Hematopoietic multipotent progenitor cell treated with erythropoietin and hydrocortisone succinate and interleukin-3 and kit ligand, for 4 days (in vitro differentiated cells): Measurements from ENCODE around the gene MBOAT2.

ENCODE experiments used
- DNase-seq: peaks from one replicate; pipeline ENCODE4 v3.0.0-alpha.2; 2015

Gene MBOAT2

GRCh38 chr2:9017411-9017810, 13.9 kb upstream of the MBOAT2 start:
- DNase-seq = peak; percentile 86

DNA sequence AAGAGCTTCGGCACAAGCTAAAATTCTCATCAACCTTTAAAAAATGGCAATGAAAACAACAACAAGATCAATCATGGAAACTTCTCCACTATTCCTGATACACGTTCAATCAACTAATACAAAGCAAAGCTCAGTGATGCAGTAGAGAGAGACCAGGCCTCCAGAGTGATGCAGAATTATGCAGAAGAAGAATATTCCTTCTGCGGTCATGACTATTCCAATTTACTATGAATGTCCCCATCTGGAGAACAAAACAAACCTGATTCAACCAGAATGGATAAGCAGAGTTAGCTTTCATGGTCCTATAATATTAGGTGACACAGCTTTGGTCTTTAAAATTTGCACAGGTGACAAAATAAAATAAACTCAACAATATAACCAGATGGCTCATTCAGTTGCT, 12.5 kb upstream of the MBOAT2 start:
- DNase-seq = no peak

DNA sequence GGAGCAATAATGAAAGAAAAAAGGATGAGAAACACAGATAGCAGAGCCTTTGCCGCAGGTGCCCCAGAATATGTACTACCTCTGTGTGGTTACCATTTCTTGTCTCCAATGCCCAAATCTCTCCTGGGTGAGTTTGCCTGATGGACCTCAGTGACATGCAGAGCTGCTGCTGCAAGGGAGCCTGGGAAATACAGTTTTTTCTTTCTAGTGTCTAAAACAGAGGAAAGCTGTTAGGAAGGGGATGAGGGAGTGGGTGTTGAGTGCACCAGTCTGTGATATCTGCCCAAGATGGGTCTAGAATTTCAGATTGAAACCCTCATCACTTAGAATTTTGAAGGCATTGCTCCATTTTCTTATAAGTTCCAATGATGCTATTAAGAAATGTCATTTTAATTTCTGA, 9.9 kb upstream of the MBOAT2 start:
- DNase-seq = no peak

GRCh38 chr2:9010866-9011265, 7.4 kb upstream of the MBOAT2 start:
- no peak for DNase-seq

GRCh38 chr2:9008951-9009664, 5.6 kb upstream of the MBOAT2 start:
- DNase-seq = no peak

- no peak for DNase-seq
Measured at GRCh38 chr2:9006368-9006767, 2.9 kb upstream of the MBOAT2 start.

DNA sequence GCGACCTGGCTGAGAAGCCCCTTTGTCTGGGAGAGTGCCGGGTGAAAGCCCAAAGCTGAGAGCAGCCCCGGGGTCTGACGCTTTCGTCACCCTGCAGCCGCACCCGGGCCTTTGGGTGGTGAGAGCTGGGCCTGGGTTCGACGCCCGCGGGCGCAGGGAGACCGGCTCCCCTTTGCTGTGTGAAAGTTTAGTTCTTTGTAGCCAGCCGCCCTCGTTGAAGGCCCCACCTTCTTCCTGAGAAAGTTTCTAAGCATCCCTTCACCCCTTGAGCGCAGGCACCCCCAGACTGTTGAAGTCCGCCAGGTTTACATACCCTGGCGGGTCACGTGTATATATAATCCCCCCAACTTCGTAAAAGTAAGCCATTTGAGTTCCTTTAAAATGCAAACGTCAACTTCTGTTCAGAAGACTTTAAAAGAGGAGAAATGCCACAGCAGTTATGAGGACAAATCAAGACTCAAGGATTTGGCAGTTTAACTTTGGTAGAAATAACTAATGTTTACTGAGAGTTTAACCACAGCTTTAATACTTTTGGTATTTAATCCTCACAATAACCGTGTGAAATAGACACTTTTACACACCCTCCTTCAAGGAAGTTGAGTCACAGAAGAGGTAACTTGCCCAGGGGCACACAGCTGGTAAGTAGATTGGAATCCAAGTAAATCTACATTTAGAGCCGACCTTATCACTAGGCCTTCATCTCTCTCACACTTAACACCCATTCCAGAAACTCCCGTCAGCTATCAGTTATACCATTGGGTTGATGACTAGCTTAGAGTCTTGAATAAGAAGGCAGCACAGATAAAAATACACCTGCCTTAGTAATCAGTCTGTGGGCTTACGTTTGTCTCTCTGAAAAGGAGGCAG, 1.1 kb upstream of the MBOAT2 start:
- DNase-seq = no peak

DNA sequence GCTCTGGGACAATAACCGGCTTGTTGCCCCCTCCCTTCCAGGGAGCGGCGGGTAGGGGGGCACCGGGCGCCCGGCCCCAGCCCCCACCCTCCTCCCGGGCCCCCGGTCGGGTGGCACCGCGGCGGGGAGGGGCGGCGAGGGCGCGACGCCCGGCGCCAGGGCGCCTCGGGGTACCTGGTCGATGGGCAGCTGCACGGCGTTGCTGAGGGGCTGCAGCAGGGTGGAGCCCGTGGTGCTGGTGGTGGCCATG, 193 bp downstream of the MBOAT2 start:
- no peak for DNase-seq

GRCh38 chr2:9002637-9003365, 683 bp downstream of the MBOAT2 start:
- DNase-seq = peak; percentile 54

- DNase-seq = no peak
Measured at GRCh38 chr2:9002313-9002636, 1.2 kb downstream of the MBOAT2 start.

- DNase-seq = no peak
Measured at GRCh38 chr2:9001778-9002177, 1.7 kb downstream of the MBOAT2 start.

DNA sequence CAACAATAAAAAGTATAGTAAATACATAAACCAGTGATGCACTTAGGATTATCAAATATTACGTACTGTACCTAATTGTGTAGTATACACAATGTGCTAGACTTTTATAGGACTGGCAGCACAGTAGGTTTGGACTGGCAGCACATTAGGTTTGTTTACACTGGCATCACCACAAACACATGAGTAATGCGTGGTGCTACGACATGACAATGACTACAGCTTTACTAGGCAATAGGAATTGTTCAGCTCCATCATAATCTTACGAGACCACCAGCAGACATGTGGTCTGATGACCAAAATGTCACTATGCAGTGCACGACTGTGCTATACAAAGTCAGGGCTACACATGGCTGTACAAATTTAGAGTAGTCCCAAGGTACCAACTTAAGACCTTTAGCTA, 2.3 kb downstream of the MBOAT2 start:
- no peak for DNase-seq

DNA sequence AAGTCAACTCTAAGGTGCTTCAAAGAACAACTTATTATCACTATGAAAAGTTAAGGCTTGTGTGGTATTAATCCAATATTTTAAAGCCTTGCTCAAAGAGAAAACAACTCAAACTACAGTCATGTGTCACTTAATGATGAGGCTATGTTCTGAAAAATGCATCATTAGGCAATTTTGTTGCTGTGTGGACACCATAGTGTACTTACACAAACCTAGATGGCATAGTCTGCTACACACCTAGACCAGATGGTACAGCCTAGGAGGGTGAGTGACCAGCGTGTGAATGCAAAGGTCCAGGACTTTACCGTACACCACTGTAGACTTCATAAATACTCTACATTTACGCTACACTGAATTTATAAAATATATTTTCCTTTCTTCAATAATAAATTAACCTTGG, 3.0 kb downstream of the MBOAT2 start:
- no peak for DNase-seq

- DNase-seq = no peak
Measured at GRCh38 chr2:8999797-9000196, 3.7 kb downstream of the MBOAT2 start.

- no peak for DNase-seq
Measured at GRCh38 chr2:8999102-8999446, 4.4 kb downstream of the MBOAT2 start.

DNA sequence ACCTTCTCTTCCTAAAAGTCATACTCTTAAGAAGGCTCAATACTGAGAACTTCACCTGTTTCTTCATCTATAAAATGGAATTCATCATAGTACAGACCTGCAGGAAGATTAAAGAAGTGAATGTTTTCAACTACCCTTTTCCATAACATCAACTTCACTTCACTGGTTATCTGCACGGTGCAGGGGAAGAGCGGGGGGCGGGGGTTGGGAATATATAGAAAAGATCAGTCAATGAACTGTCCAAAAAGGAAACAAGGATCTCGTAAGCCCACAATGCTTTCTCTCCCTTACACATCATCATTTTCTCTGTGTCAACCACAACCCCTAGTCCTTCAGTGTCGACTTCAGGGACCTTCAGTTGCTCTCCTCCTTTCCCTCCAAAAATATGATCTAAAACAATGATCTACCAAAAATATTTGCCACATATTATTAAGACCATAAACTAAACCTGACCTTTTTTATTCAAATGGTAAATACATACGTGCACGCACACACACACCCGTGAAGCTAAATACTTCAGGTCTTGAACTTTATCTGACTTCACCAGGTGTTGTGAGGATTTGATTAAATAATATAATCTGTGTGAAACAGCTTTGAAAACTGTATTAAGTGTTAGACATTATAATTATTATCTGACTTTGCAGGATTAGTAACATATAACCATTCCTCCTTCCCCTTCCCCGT, 4.9 kb downstream of the MBOAT2 start:
- DNase-seq = peak; percentile 59

DNA sequence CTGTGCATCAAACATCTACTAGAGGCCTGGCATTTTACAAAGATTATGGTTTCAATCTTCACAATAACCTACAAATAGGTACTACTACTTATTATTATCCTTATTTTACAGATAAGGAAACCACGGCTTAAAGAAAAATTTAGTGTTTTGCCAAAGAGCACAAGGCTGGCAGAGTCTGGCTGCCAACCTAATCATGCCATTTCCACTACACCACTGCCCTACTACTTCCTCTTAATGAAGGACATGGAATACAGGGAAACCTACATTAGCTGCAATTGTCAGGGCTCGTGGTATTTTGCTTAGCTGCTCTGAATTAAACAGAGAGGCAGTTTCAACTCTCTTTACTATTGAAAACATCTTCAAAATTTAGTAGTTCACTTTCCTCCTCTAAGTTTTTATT, 5.9 kb downstream of the MBOAT2 start:
- peak; percentile 68 for DNase-seq

DNA sequence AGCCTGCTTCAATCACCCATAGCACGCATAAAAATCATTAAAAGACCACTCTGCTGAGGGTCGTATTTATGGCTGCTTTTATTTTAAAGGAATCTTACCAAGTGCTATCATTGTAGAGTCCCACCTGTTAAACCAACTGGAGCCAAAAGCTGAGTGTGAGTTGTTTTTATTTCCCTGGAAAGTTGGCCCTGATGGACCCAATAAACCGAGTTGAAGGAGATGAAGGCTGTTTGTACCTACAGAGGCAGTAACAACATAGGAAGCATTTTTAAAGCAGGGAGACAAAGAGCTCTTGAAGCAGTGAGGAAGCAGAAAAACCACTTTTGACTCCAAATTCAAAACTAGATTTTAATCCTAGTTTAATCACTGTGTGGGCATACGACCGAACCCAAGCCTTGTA, 6.4 kb downstream of the MBOAT2 start:
- no peak for DNase-seq

DNA sequence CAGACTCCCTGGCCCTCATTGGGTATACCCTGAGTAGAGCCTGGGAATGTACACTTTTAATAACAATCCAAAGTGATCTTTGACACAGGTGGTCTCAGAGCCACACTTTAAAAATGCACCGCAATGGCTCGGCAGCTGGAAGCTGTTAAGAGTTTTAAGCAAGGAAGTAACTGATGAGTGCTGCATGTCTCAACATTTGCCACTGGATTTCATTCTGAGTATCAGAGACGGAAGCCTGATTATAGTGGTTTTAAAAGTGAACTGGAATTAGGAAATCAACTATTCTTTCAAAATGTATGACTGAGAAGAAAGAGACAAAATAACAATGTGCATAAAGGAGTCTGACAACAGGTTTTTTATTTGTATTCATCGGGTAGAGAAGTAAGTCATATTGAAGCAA, 7.5 kb downstream of the MBOAT2 start:
- no peak for DNase-seq

DNA sequence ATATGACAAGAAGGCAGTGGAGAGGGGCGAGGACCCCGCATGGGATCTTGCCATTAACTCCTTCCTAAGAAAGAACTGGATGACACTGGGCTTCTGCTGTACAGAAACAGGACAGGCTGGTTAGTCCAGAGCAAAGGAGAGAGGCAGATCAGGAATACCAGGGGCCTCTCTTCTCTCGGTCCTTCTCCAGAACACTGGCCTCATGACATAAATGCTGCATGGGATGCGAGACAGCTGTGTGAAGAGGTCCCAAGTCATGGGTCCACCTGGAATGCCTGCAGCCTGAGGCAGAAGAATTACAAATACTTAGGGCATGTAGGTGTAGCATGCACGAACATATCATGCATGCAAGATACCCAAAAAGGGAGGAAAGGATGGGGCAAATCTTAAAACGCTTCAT, 9.1 kb downstream of the MBOAT2 start:
- no peak for DNase-seq

- no peak for DNase-seq
Measured at GRCh38 chr2:8993902-8994278, 9.6 kb downstream of the MBOAT2 start.

DNA sequence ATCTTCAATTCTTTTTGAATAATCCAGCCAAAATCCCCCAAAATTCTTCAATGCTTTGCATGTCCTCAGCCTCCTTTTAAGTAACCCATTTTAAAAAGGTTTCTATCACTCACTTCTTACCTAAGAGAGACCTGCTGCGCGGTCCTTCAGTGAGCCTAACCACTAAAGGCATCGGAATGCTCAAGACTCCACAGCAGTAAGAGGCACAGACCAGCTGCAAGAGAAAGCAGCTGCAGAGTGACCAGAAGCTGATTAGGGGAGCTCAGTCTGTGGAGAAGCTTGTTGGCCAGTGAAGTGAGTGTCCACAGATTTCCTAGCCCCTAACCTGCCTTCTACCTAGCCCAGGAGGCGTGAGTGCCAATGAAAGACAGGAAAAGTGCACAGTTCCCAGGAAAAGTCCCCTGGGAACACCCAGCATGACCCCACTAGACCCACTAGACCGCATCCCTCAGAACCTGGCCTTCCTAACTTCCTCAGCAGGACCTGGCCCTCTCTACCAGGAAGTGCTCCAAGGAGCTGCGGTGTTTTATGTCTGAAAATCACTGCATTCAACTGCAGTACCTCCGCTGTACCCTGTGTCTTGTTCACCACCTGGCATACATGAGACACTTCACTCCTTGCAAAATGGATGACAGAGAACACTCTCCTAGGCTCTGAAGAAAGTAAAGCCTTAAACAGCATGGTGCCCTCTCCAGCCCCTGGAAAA, 10.1 kb downstream of the MBOAT2 start:
- no peak for DNase-seq

GRCh38 chr2:8992643-8993042, 10.8 kb downstream of the MBOAT2 start:
- DNase-seq = no peak
